Neural cell (in vitro differentiated cells): ENCODE data around the gene TRIM66.

Experiments used
- POLR2AphosphoS5 ChIP-seq: IDR thresholded peaks from 2 replicates; pipeline ENCODE4 v1.6.1; 2012
- TF ChIP-seq, protein P1 (sequence below): fragments of 450-650 bp; IDR thresholded peaks from 2 replicates; pipeline ENCODE4 v1.5.1; 2014; ENCODE audit warnings: antibody characterized with exemption, mild to moderate bottlenecking, moderate library complexity; ENCODE audit not compliant: poor library complexity, severe bottlenecking

DNA sequence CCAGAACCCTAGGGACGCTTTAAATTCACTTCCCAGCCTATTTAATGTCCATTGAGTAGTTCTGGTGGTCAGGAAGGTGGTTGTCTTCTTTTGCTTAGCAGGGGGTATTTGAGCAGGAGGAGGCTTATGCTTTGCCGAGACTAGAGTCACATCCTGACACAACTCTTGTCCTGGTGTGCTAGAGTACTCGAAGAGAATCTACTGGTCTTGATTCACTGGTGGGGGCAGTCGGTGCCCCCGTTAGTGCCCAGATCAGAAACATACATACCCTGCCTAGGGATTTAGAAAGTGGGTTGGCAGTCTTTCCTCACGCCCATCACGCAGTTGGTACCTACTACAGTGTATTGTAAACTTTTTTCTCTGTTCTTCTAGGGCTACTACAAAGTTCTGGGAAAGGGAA lies 2.8 kb upstream of the TRIM66 start:
- TF ChIP-seq, protein P1, sequence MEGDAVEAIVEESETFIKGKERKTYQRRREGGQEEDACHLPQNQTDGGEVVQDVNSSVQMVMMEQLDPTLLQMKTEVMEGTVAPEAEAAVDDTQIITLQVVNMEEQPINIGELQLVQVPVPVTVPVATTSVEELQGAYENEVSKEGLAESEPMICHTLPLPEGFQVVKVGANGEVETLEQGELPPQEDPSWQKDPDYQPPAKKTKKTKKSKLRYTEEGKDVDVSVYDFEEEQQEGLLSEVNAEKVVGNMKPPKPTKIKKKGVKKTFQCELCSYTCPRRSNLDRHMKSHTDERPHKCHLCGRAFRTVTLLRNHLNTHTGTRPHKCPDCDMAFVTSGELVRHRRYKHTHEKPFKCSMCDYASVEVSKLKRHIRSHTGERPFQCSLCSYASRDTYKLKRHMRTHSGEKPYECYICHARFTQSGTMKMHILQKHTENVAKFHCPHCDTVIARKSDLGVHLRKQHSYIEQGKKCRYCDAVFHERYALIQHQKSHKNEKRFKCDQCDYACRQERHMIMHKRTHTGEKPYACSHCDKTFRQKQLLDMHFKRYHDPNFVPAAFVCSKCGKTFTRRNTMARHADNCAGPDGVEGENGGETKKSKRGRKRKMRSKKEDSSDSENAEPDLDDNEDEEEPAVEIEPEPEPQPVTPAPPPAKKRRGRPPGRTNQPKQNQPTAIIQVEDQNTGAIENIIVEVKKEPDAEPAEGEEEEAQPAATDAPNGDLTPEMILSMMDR, result no peak
- TF ChIP-seq POLR2AphosphoS5, result no peak
